Measurements from ENCODE around the gene GNAS-AS1.

GRCh38 chr20:58851221-58851968, 693 bp upstream of the GNAS-AS1 start:
- no peak for TF ChIP-seq CTCF (IDR thresholded peaks at IDR 0.05)
- TF ChIP-seq POLR2A (IDR thresholded peaks at IDR 0.05), result no peak

All from esophagus squamous epithelium (tissue), 4 donors.